Measurements from ENCODE around the gene PODN.
A peak's percentile ranks its signal among the peaks of the same experiment; 100 is the strongest.

The PODN gene

DNA sequence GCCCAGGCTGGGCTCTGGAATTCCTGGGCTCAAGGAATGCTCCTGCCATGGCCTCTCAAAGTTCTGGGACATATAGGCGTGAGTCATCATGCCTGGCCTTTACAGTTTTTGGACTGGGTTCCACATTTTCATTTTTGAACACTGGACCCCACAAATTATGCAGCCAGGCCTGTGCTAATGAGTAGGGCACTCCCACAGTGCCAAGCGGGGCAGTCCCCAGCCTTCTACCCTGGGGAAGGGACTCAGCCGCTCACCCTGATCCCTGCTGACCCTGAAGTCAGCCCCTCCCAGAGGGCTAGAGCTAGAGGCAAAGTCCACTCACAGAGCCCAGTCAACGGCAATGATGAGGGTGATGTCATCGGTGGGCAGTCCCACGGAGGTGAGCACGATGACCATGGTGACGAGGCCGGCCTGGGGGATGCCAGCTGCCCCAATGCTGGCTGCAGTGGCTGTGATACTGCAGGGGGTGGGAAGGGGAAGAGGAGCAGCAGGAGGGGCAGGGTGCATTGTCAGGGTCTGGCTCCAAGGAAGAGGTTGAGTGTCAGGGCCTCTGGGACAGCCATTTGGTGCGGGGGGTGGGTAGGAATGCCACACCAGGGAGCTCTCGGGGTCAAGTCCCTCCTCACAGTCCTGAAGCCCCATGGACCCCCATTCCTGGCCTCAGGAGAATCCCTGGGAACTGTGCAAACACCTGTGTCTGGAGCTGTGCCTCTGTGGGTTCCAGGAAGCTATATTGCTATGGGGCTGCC is 27.6 kb downstream of the PODN start:
- no peak for DNase-seq (ENCODE audit: low spot score)

DNA sequence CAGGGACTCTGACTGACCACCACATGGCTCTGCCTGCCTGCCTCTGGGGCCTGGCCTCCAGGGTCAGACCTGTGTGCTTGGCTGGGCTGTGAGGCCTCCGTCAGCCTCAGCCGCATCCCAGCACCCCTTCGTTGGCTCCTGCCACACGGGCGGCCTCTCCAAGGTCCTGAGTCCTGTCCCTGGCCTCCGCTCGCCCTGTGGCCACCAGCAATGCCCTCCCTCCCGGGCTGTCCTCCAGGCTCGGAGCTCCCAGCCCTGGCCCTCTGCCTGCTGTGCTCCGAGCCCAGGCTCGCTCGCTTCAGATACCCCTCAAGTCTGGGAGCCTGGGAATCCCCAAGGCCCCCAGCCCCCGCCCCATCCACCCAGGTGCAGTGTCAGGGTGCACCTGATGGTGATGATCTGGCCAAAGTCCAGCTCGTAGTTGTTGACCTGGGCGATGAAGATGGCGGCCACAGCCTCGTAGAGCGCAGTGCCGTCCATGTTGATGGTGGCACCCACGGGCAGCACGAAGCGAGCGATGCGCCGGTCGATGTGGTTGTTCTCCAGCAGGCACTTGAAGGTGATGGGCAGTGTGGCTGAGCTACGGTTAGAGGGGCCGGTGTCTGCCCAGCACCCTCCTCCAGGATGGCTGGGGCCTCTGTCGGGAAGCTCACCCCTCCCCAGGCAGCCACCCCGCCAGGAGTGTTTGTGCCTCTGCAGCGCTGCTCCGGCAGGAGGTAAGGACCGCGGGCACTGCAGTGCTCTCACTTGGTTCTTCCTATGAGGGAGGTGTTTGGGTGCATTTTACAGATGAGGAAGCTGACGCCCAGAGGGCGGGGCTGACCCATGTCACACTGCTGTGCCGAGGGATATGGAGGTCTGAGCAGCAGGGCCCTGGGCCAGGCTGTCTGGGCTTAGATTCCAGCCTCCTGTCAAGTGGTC is 28.5 kb downstream of the PODN start:
- DNase-seq (ENCODE audit: low spot score) = no peak

DNA sequence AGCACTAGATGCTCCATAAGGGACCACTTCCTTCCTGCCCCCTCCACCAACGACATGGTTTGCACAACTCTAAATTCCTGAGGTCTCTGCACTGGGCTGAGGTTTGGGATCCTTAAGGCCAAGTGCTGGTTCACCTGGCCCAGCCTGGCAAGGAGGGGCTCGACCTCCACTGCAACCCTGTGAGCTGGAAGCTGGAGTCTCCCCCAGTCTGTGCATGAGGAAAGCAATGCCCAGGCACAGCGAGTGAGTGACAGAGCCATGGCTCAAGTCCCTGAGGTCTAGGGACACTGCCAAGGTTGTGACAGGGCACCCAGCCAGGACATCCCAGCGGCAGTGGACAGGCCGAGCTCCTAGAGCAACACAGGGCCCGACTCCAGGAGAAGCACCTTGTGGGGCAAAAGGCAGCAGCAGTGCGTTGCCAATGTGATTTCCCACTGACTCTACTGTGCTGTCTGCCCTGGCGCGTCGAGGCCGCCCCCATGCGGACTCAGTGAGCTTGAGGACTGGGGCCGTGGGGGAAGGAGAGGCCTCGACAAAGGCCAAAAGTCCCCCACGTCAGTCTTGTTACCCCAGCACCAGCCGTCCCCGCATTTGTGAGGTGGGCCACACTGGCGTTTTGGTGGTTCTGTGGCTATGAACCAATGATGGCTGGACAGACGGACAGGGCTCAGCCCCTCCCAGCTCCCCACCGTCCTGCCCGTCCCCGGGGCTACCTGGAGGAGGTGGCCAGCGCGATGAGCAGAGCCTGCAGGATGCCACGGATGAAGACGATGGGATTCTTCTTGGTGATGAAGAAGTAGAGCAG is 30.0 kb downstream of the PODN start:
- DNase-seq (ENCODE audit: low spot score) = peak; percentile 46

DNA sequence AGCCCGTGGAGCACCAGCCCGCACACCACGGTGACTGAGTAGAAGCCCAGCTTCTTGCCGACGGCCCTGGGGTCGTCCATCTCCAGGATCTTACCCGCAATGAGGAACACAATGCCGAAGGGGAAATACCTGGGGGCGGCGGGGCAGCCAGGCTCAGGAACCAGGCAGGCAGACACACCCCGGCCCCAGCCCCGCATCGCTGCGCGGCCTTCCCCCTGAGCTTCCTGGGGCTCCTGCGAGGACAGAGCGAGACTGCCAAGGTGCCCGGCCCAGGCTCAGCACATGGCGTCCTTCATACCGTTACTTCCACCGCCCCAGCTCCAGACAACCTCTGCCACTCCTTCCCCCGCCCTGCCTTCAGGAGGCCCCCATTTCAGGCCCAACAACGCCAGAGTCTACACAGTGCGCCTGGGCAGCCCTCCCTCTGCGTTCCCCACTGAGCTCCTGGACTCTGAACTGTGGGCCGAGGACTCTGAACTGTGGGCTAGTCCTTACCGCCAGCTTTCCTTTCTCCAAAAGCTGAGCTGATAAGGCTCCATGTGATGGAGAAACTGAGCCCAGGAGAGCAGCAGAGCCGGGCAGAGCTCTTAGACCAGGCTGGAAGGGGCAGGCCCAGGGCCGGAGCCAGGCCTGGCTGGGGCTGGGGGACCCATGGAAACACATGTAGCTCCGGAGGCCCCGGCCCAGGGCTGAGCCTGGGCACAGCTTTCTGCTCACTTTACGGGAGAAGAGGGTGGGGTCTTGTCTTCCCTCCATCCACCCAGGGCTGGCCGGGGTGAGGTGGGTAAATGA is 30.8 kb downstream of the PODN start:
- no peak for DNase-seq (ENCODE audit: low spot score)

DNA sequence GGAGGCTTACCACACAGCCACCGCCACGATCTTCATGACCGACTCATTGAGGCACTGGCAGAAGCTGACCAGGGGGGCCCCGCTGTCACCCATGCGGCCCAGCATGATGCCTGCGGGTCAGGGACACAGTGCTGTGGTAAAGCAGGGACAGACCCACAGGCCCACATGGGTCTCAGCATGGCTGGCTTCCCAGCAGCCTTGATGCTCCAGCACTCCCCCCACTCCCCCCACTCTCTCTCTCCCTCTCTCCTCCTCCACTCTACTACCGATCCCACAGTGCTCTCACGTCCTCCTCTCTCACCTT is 31.4 kb downstream of the PODN start:
- DNase-seq (ENCODE audit: low spot score) = no peak

DNA sequence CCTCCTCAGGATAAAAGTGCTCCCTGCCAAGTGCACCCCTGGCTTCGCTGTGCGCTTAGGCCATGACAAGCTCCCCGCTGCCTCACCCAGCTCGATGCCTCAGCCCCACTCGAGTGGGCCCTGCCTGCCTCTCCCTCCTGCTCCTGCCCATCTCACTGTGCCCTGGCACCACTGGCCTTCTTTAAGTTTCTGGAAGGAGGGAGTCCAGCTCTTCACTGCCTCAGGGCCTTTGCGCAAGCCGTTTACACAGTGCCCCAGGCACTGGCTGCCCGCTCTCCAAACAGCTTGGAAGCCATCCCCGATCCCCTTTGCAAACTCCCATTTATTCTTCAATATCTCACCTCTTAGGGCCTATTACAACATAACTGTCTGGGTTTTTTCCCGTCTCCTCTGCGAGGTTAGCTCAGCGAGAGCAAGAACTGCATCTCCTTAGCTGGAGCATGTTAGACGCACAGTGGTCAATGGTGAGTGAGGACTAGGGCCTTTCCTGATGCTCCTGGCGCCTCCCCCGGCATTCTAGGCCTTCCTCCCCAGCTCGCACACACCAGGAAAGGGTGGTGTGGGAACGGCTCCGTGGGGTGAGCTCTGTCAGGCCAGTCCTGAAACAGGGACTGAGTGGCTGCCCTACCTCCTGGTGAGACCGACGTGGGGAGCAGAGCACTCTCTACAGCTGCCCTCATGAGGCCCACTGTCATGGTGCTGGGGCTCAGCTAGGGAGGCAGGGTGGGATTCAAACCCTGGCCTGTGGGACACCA is 31.9 kb downstream of the PODN start:
- no peak for DNase-seq (ENCODE audit: low spot score)

DNA sequence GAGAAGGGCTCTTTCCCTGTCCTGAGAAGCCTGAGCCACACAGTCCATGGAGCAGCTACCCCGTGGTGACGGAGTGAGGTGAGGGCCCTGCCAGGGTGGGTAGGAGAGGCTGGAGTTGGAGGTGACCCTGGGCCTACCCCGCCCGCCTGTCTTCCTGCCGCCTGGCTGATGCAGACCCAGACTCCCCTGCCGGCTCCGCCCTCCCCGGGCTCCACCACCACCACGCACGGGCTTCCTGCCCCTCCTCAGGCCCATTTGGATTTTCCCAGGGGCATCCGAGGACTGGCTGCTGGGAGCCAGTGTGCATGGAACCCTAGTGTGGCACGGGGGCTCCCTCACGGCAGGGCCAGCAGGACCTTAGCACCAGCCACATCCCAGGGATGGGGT is 32.5 kb downstream of the PODN start:
- DNase-seq (ENCODE audit: low spot score) = no peak

DNA sequence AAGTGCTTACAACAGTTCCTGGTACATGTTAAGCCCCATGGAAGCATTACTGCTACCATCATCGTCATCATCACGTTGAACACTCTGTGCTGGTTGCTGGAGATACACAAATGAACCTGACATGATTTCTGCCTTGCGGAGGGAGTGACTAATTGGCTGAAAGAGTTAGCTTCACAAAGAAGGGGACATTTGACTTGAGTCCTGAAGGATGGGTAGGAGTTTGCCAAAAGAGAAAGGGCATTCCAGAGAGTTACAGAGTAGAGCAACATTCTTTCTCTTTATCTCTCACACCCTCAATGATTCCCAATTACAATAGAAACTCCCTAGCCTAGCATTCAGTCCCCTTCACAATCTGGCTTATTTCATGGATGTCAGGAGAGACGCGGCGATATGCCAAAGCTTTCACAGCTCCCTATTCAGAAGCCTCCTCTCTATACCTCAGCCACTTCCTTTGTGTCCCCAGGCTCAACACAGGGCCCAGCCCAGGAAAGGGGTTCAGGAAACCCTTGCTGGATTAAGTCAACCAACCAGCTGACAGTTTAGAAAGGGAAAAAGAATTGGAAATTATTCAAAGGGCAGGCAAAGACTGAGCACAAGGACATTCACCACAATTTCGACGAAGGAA is 42.4 kb downstream of the PODN start:
- DNase-seq (ENCODE audit: low spot score) = no peak

DNA sequence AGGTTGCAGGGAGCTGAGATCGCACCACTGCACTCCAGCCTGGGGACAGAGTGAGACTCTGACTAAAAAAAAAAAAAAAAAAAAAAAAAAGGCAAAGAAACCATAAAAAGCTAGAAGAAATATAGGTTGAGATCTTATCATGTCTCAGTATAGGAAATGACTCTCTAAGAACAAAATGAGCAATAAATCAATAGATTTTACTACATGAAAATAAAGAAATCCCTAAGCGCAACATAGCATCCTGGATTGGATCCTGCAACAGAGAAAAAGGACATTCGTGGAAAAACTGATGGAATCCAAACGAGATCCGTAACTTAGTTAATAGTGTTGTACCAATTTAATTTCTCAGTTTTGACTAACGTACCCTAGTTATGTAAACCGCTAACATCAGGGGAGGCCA is 45.1 kb downstream of the PODN start:
- no peak for DNase-seq (ENCODE audit: low spot score)

DNA sequence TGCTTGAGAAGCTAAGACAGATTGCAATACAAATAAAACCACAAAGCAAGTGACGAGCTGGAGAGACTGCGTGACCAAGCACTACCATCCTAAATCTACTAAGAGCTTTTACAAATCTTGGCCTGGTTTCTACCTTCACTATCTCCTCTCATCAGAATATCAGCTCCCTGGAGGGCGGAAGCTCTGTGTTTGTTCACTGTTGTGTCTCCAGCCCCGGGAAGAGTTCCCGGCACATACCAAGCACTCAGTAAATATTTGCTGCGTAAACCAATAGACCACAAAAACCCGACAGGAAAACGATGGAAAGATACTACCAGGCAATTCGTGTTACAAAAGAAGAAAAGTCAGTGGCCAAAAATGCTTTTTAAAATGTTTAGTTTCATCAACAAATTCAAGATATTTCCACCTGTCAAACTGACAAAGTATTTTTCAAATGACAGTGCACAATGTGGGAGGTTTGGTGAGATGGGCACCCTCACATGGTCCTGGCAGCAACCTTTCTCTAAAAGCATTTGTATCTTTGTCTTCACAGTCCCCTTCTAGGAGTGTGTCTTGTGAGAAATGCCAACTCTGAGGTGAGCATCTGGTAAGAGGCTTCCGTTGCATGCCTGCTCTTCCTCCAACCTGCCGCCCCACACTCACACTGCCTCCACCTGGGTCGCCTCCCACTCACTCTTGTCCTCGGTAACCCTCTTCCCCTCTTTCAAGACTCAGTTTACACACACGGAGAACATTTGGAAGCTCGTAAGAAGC is 45.7 kb downstream of the PODN start:
- DNase-seq (ENCODE audit: low spot score) = no peak

DNA sequence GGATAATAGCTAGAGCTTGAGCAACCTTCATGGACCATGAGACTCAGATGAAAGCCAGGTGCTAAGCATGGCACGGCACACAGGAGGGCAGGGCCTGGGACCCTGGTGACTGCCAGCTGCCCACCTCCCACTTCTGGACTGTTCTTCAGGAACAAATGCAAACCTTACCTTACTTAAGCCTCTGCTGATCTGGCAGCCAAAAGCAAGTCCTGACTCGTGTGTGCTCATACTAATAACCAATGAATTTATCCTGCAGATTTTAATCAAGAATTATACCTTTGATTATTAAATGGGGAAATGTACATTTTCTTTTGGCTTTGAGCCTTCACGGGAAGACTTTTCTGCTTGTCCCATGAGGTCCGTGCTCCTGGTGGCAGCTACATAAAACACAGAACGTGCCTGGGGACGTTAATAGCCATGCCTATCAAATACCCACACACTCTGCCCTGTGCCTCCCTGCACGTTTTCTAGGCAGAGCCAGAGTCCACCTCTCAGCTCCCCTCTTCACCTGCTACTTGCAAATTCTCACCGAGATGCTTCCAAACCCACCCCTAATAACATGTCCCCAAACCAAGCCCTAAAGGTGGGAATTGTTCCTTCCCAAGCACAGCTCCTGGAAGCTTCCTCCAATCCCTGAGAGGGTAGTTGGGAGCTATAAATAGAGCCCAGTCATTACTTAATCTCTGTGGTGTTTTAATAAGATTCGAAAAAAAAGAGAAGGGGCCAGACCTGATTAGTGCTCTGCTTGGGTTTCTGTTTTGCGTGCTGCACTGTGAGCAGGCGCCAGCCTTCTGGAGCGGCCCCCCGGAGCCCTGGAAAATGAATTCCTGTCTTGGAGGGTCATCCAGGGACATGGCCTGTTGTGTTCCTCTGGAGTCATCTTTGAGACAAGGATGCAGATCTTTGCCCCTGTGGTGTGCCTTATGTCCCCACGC is 46.9 kb downstream of the PODN start:
- no peak for DNase-seq (ENCODE audit: low spot score)

DNA sequence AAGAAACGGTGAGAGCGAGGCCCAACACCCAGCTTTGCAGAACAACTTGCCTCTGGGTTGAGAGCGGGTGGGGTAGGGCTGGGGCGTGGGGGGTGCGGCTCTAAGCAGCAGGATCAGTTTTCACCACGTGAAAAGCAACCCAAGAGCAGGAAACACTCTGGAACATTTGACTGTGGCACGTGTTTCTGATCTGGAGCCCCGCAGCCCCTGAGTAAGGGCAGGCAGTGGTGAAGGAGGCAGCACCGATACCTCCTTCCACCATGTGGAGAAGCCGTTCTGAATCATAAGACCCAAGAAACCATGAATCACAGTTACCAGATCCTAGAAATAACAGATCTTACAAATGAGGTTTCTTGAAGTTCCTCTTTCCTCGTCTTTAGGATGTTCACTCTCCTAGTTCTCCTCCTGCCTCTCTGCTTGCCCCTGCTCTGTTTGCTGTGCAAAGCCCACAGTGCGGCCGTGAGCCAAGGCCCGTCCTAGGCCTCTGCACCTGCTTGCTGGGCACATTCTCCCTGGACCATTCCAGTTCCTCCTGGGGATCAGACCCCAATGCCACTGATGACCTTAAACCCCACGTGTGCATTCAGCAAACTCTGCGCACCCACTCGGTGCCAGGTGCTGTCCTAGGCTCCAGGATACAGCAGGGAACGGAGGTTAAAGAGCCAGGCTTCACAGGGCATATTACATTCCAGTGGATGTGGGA is 48.5 kb downstream of the PODN start:
- DNase-seq (ENCODE audit: low spot score) = no peak

DNA sequence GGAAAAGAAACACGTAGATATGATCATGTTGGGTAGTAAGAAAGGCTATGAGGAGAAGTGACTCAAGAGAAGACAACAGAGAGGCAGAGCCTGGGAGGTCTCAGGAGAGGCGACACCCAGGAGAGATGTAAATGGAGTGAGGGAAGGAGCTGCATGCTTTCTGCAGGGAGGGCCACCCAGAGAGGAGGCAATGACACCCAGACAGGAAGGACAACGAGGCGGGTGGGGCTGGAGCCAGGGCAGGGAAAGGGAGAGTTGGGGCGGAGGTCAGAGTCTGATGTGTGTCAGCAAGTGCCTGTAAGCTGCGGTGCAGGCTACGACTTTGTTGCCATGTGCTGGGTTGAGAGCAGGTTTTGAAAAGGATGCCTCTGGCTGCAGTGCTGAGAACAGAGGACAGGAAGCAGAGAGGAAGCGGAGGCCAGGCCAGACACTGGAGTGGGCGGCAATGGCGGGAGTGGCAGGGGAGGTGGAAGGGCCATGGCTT is 49.1 kb downstream of the PODN start:
- no peak for DNase-seq (ENCODE audit: low spot score)

DNA sequence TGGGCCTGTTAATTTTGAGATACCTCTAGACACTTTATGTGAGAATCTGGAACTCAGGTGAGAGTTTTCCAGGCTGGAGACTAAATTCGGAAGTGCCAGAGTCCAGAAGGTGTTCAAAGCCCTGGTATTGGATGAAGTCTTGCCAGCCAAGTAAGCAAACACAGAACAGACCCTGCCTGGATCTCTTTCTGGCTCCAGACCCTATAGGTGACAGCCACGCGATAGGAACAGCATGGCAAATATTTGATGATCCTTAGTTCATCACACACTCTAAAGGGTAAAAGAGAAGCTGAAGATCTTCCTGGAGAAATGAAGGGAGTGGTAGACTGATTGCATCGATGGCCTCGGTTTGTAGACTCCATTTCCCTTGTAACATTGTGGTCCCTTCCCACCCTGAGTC is 49.7 kb downstream of the PODN start:
- no peak for DNase-seq (ENCODE audit: low spot score)

DNA sequence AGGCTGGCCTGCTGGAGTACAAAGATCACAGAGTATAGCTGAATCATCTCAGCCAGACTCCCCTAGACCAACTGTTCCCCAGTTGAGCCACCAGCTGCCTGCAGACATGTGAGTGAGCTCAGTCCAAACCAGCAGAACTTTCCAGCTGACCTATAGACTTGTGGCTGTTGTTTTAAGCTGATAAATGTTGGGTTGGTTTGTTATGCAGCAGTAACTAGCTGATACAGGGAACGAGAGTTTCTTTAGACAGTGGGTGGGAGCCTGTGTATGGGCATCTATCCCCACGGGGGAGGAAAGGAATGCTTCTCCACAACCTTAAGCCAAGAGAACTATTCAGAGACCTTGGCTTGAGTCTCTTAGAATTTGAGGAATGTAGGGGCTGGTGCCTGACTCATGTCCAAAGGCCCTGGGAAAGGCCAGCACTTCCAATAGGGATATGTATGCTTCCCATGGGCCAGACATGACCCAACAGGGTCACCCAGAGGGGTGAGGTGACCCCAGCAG is 50.3 kb downstream of the PODN start:
- no peak for DNase-seq (ENCODE audit: low spot score)

DNA sequence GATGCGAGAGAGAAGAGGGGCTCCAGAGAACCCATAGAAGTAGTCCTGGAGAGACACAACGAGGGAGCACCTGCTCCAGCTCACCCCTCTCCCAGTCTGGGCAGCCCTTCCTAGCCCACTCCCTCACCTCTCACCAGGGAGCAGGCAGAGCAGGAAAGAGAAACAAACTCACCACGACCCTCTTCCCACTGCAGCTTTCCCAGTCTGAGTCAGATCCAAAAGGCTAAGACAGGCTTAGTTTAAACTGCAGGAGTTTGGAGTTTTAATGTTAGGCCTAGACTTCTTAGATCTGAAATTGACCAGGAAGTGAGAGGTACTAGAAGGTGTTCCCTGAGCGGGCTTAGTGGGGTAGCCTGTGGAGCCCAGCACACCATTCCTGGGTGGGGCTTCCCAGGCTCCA is 50.8 kb downstream of the PODN start:
- DNase-seq (ENCODE audit: low spot score) = no peak

DNA sequence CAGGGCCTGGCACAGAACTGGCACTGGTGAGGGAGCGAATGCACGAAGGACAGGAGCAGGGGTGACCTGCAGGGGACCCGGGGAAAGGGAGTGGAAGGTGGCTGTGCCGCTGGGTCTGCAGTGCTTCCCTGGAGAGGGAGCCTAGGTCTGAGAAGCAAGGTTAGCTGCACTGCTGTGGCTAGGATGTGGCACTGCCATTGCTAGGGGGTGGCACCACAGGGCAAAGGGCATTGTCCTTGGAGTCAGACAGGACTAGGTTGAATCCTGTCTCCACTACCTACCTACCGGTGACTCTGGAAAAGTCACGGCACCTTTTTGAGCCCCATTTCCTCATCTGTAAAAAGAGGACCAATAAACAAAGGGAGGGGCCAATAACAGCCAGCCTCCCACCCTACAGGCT is 52.1 kb downstream of the PODN start:
- DNase-seq (ENCODE audit: low spot score) = no peak
